ENCODE results near the gene TARBP2.

The TARBP2 gene

GRCh38 chr12:53536962-53537361 is 35.9 kb downstream of the TARBP2 start (continued):
- TF ChIP-seq ZNF280C (tag by site-specific recombination; IDR thresholded peaks at IDR 0.05) = no peak
- TF ChIP-seq ZNF785 (tag by site-specific recombination; IDR thresholded peaks at IDR 0.05) = no peak
- no peak for TF ChIP-seq ZNF600 (tag by site-specific recombination; IDR thresholded peaks at IDR 0.05)
- no peak for TF ChIP-seq ZNF121 (tag by site-specific recombination; IDR thresholded peaks at IDR 0.05)
- TF ChIP-seq ZNF664 (tag by site-specific recombination; IDR thresholded peaks at IDR 0.05) = no peak

GRCh38 chr12:53538209-53538689 is 37.2 kb downstream of the TARBP2 start:
- Histone ChIP-seq H3K4me3 (ENCODE audit: low read depth, low read length) (no peak overlapping the region), H3K4me1 (ENCODE audit: control insufficient read depth, insufficient read depth, low read length) (peaks cover 3% of the 10 kb centered on the region; the same call in 1 of the 2 replicates), H3K27ac (ENCODE audit: extremely low read depth, low read depth, low read length) (peak overlapping the region; percentile 0; the same call in 1 of the 2 replicates), H3K9me3 (ENCODE audit: control insufficient read depth, insufficient read depth, low read depth, low read length) (no peaks in the 10 kb centered on the region), H3K36me3 (ENCODE audit: control insufficient read depth in 2 of 2, insufficient read depth in 1 of 2, low read length in 2 of 2) (peaks cover 30 to 56% of the 10 kb centered on the region in 2 experiments)
- ChIA-PET CTCF (interaction anchor here (0.5 to 1.9 kb wide), 5 partner anchors 11 to 768 kb away, joined by 3 to 12 read pairs (median 5); partner anchors contain the start of gene ATP5MC2), POLR2A (interaction anchor here (0.9 to 1.0 kb wide), 2 partner anchors 85 to 137 kb away, joined by 3 read pairs; partner anchors contain the start of gene ATP5MC2)
- TF ChIP-seq ZNF184 (tag by site-specific recombination; IDR thresholded peaks at IDR 0.05) = no peak
- 0 out of 2 replicates have a peak, but pooled peaks have one; percentile 38 for TF ChIP-seq ZNF580 (tag by site-specific recombination; IDR thresholded peaks at IDR 0.05)
- no peak for TF ChIP-seq REPIN1 (tag by site-specific recombination; IDR thresholded peaks at IDR 0.05; ENCODE audit: low read depth)
- 0 out of 2 replicates have a peak, but pooled peaks have one; percentile 18 for TF ChIP-seq ZXDB (tag by site-specific recombination; IDR thresholded peaks at IDR 0.05)
- no peak for TF ChIP-seq MEIS1 (CRISPR knock-in tag; IDR thresholded peaks at IDR 0.05; ENCODE audit: borderline replicate concordance)
- no peak for TF ChIP-seq ZNF629 (tag by site-specific recombination; IDR thresholded peaks at IDR 0.05)
- no peak for TF ChIP-seq ZNF664 (tag by site-specific recombination; IDR thresholded peaks at IDR 0.05)
- peak; percentile 93 for TF ChIP-seq PRDM1 (tag by site-specific recombination; IDR thresholded peaks at IDR 0.05)
- TF ChIP-seq PATZ1 (tag by site-specific recombination; IDR thresholded peaks at IDR 0.05) = no peak
- TF ChIP-seq ZNF174 (tag by site-specific recombination; IDR thresholded peaks at IDR 0.05) = no peak
- TF ChIP-seq KLF9 (tag by site-specific recombination; IDR thresholded peaks at IDR 0.05; ENCODE audit: low read depth) = no peak
- TF ChIP-seq ZNF335 (tag by site-specific recombination; conservative IDR thresholded peaks at IDR 0.05) = peak; percentile 35; the same call in 1 of the 2 replicates
- no peak for TF ChIP-seq ZNF221 (tag by site-specific recombination; IDR thresholded peaks at IDR 0.05; ENCODE audit: borderline replicate concordance)
- TF ChIP-seq ZNF837 (tag by site-specific recombination; IDR thresholded peaks at IDR 0.05) = no peak
- peak; percentile 38; the same call in 1 of the 2 replicates for TF ChIP-seq ZNF600 (tag by site-specific recombination; IDR thresholded peaks at IDR 0.05)
- peak; percentile 87 for TF ChIP-seq ZBTB17 (tag by site-specific recombination; IDR thresholded peaks at IDR 0.05)
- TF ChIP-seq ZNF621 (tag by site-specific recombination; IDR thresholded peaks at IDR 0.05) = no peak
- TF ChIP-seq ZSCAN16 (tag by site-specific recombination; IDR thresholded peaks at IDR 0.05) = peak; percentile 51; the same call in 1 of the 2 replicates
- no peak for TF ChIP-seq ZSCAN5A (tag by site-specific recombination; IDR thresholded peaks at IDR 0.05)
- 0 out of 2 replicates have a peak, but pooled peaks have one; percentile 13 for TF ChIP-seq ZNF518A (tag by site-specific recombination; conservative IDR thresholded peaks at IDR 0.05; ENCODE audit: low read depth)

All from HEK293 (cell line).